MCF 10A (cell line): ENCODE results near the gene PIK3R4. TPM values are rescaled to one million over a fixed set of nuclear protein-coding genes. Genes with fewer than 3 reads are reported as not detected.
A peak's percentile ranks its signal among the peaks of the same experiment; 100 is the strongest.

Experiments
- BruUV-seq: library from RNA; stranded (reverse); fragments of 400-500 nt; replicated peaks from 2 replicates; lab custom pipeline; 2021; lab: Mats Ljungman, UMichigan
- CTCF ChIA-PET: fragments of 300-600 bp; sonication (Branson Sonifier 250); formaldehyde crosslinking; extraction: SDS; loops from one replicate; lab custom pipeline; 2021; ENCODE audit warnings: antibody characterized with exemption, inconsistent platforms; lab: Yijun Ruan, JAX
- POLR2A ChIA-PET: fragments of 300-600, 350-650 bp; sonication (Branson Sonifier 250); formaldehyde crosslinking; extraction: SDS; loops from one replicate; lab custom pipeline; 2020; ENCODE audit warnings: antibody characterized with exemption, inconsistent platforms; lab: Yijun Ruan, JAX
- DNase-seq: peaks from one replicate; pipeline ENCODE4 v3.0.0-alpha.2; 2018; ENCODE audit not compliant: unreplicated experiment
- H3K27ac Mint-ChIP-seq: one replicate; pipeline ENCODE4 v1.8.0; 2022; ENCODE audit warnings: mild to moderate bottlenecking, low read depth, mixed read lengths; ENCODE audit not compliant: unreplicated experiment
- H3K27me3 Mint-ChIP-seq: one replicate; pipeline ENCODE4 v1.8.0; 2022; ENCODE audit warnings: mixed read lengths; ENCODE audit not compliant: insufficient read depth, unreplicated experiment
- H3K36me3 Mint-ChIP-seq: one replicate; pipeline ENCODE4 v1.8.0; 2022; ENCODE audit warnings: mild to moderate bottlenecking, moderate library complexity, mixed read lengths; ENCODE audit not compliant: insufficient read depth, unreplicated experiment
- H3K4me1 Mint-ChIP-seq: one replicate; pipeline ENCODE4 v1.8.0; 2022; ENCODE audit warnings: mixed read lengths; ENCODE audit not compliant: insufficient read depth, unreplicated experiment
- H3K4me3 Mint-ChIP-seq: one replicate; pipeline ENCODE4 v1.8.0; 2022; ENCODE audit warnings: mild to moderate bottlenecking, moderate library complexity, mixed read lengths; ENCODE audit not compliant: unreplicated experiment
- H3K9me3 Mint-ChIP-seq: one replicate; pipeline ENCODE4 v1.8.0; 2022; ENCODE audit warnings: mixed read lengths; ENCODE audit not compliant: unreplicated experiment
- CTCF ChIP-seq: fragments of 200-600 bp; IDR thresholded peaks from one replicate; pipeline ENCODE4 v1.8.0; 2022; ENCODE audit warnings: antibody characterized with exemption, mild to moderate bottlenecking; ENCODE audit not compliant: unreplicated experiment
- intact Hi-C: fragments of 100-400 bp; cut with micrococcal nuclease; formaldehyde crosslinking; loops from 2 replicates; pipeline ENCODE4 v1.14.1; 2022
- total RNA-seq: library from RNA; stranded (reverse); gene quantifications from 2 replicates; pipeline ENCODE4 v1.2.3, GENCODE V29; 2022

The PIK3R4 gene
- total RNA-seq, 1 experiment from 2014 or later: 16.2 TPM

GRCh38 chr3:130658678-130659077 is 88.0 kb downstream of the PIK3R4 start:
- Mint-ChIP-seq H3K4me3 (no peak overlapping the region), H3K27ac (no peak overlapping the region), H3K4me1 (no peaks in the 10 kb centered on the region), H3K9me3 (no peaks in the 10 kb centered on the region), H3K27me3 (no peaks in the 10 kb centered on the region), H3K36me3 (no peaks in the 10 kb centered on the region)
- ChIA-PET POLR2A (no interaction called here), CTCF (no interaction called here)
- no peak for TF ChIP-seq CTCF
- intact Hi-C loops: no loop called here
- no TSS peak for BruUV-seq
- peak; percentile 8 for DNase-seq

- BruUV-seq: no TSS peak
- CTCF ChIA-PET: interaction anchor here (1.2 kb wide), 1 partner anchor 9 kb away, joined by 4 read pairs; no protein-coding TSS in a partner anchor
- no peaks in the 10 kb centered on the region for H3K9me3 Mint-ChIP-seq
- no peak overlapping the region for H3K27ac Mint-ChIP-seq
- POLR2A ChIA-PET: no interaction called here
- H3K36me3 Mint-ChIP-seq: no peaks in the 10 kb centered on the region
- no peak overlapping the region for H3K4me3 Mint-ChIP-seq
- H3K4me1 Mint-ChIP-seq: no peaks in the 10 kb centered on the region
- no peaks in the 10 kb centered on the region for H3K27me3 Mint-ChIP-seq
- intact Hi-C loops: no loop called here
- DNase-seq: no peak
- TF ChIP-seq CTCF: no peak
Observed at GRCh38 chr3:130656627-130657026, 90.0 kb downstream of the PIK3R4 start.

GRCh38 chr3:130654921-130655320 is 91.7 kb downstream of the PIK3R4 start:
- POLR2A ChIA-PET: interaction anchor here (0.6 kb wide), 1 partner anchor 17 kb away, joined by 4 read pairs; no protein-coding TSS in a partner anchor

GRCh38 chr3:130654091-130654490 is 92.5 kb downstream of the PIK3R4 start:
- Mint-ChIP-seq H3K27ac (no peak overlapping the region), H3K36me3 (no peaks in the 10 kb centered on the region), H3K27me3 (no peaks in the 10 kb centered on the region), H3K4me1 (no peaks in the 10 kb centered on the region), H3K9me3 (no peaks in the 10 kb centered on the region), H3K4me3 (no peak overlapping the region)
- intact Hi-C loops: no loop called here
- POLR2A ChIA-PET: interaction anchor here (0.6 kb wide), 1 partner anchor 18 kb away, joined by 4 read pairs; no protein-coding TSS in a partner anchor
- CTCF ChIA-PET: interaction anchor here (0.8 kb wide), 1 partner anchor 31 kb away, joined by 3 read pairs; no protein-coding TSS in a partner anchor
- no peak for TF ChIP-seq CTCF
- BruUV-seq: no TSS peak
- no peak for DNase-seq

More at GRCh38 chr3:130654921-130655320, 91.7 kb downstream of the PIK3R4 start:
- Mint-ChIP-seq H3K27me3 (no peaks in the 10 kb centered on the region), H3K4me3 (no peak overlapping the region), H3K36me3 (no peaks in the 10 kb centered on the region), H3K9me3 (no peaks in the 10 kb centered on the region), H3K4me1 (no peaks in the 10 kb centered on the region), H3K27ac (no peak overlapping the region)
- CTCF ChIA-PET: no interaction called here
- intact Hi-C loops: no loop called here
- no TSS peak for BruUV-seq
- no peak for TF ChIP-seq CTCF
- no peak for DNase-seq
